Stimulated activated CD4-positive, alpha-beta T cell treated with anti-CD3 and anti-CD28 coated beads, Interleukin-4, amount 100 ng/mL, for 1 hour (primary cell): ENCODE results near the gene ABHD3.
A peak's percentile ranks its signal among the peaks of the same experiment; 100 is the strongest.
"Not testable (repeated sequence)": the region's sequence is repeated elsewhere in the genome, so short reads cannot be mapped to it uniquely, and the experiment has no call there.

Experiments used
- DNase-seq: peaks from one replicate; pipeline ENCODE4 v3.0.0-alpha.2; 2020

The ABHD3 gene, protein sequence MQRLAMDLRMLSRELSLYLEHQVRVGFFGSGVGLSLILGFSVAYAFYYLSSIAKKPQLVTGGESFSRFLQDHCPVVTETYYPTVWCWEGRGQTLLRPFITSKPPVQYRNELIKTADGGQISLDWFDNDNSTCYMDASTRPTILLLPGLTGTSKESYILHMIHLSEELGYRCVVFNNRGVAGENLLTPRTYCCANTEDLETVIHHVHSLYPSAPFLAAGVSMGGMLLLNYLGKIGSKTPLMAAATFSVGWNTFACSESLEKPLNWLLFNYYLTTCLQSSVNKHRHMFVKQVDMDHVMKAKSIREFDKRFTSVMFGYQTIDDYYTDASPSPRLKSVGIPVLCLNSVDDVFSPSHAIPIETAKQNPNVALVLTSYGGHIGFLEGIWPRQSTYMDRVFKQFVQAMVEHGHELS

DNA sequence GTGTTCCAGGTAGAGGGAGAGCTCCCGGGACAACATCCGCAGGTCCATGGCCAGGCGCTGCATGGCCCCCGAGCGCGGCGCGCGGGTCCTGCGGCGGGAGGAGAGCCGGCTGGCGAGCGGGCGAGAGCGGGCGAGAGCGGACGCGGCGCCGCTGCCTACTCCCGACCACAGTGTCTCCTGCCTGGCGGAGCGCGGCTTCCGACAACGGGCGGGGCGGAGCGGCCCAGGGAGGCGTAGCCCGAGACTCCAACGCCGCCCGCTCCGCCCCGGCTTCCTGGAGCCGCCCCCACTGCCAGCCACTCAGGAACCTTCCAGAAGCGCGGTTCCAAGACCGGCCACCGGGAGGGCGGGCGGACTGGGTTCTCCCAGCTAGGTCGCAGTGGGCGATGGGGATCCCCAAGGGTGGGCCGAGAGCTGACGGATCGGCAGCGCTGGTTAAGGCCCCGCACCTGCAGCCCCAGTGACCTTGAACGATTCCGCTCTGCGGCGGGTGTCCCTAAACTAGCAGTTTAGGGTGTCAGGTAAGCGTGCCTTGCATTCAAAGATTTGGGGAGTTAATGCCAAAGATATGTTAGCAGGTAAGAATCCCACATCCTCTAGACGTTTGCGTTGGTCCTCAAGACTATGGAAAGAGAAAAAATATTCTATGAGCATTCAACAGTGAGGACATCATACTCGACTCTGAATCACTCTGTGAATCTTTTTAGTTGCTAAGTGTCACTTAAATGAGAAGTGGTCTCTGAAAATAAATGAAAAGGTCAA, at the start of gene ABHD3:
Gene ABHD3 (minus strand): TSS at position 172 of the 762 bp plus-strand sequence. CDS start 109 bp downstream, at position 63.
- DNase-seq: peak; percentile 91

DNA sequence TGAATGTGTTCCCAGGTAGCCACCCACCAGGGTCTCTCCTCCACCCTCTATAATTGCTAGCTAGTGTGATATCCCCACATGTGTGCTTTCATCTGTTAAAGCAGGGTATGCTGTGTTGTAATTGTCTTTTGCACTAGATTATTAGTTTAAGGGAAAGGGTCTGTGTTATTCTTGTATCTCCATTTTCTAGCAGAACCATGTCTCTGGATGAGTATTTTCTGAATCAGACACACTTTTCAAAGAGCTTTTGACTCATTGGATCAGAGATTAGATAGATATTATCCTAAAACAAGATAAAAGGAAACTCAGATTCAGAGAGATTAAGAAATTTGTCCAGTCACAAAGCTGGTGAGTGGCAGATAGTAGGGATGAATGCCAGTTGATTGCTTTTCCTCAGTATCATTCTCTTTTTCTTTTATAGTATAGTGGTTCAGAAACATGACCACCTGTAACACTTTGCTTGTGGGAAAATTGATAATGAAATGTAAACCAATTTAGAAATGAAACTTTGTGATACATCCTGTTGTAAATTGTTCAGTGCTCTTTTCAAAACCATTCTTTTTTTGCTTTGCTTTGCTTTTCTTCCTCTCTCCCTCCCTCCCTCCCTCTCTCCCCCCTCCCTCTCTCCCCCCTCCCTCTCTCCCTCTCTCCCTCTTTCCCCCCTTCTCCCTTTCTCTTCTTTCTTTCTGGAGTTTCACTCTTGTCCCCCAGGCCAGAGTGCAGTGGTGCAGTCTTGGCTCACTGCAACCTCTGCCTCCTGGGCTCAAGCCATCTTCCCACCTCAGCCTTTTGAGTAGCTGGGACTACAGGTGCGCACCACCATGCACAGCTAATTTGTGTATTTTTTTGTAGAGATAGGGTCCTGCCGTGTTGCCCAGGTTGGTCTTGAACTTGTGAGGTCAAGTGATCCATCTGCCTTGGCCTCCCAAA, 43.5 kb upstream of the ABHD3 start:
- DNase-seq: no peak

DNA sequence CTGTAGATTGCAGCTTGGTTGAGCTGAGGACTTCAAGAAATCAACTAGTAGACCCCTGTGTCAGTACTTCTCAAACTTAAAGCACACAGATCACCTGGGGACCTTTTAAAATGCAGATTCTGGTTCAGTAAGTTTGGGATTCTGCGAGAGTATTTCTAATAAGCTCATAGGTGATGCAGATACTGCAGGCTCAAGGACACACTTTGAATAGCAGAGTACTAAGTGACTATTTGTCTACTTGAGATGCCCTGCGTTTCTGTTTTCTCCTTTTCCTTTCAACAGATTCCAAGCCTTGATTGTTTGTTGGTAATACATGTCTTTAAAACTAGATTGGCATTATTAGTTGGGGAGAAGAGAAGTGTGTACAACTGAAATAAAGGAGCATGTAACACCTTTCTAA, 42.7 kb upstream of the ABHD3 start:
- DNase-seq: no peak

DNA sequence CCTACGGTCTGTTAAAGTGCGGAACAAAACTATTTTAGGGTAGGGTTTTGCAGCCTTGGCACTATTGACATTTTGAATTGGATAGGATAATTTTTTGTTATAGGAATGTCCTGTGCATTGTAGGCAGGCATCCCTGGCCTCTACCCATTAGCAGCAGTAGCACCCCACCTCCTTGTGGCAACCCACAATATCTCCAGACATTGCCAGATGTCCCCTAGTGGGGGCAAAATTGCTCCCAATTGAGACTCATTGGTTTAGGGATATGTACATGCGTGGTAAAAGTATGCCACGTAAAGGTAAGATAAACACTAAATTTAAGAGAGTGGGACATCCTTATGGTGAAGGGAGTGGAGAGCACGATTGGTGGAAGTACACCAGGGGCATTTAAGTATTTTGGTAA, 40.7 kb upstream of the ABHD3 start:
- DNase-seq: no peak

DNA sequence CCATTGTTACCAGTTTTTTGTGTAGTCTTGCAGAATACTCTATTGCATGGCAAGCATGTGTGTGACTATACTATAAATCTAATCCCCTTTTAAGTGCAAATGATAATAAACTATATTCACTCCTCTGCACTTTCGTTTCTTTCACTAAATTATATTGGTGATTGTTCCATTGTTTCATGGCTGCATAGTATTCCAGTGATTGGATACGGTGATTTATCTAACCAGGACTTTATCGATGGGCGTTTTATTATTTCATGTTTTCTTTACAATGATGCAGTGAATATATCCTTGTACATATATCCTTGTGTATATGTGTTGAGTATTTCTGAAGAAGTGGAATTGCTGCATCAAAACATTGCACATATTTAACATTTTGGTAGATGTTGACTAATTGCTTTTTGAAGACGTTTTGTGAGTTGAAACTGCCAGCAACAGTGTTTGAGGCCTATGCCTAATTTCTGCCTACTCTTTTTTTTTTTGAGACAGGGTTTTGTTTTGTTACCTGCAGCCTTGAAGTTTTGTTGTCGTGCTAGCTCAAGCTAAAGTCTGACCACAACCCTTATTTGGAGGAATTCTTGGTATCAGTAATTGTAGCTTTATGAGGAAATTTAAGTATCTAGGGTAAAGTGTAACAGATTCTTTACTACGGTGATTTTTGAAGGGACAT, 38.7 kb upstream of the ABHD3 start:
- no peak for DNase-seq

DNA sequence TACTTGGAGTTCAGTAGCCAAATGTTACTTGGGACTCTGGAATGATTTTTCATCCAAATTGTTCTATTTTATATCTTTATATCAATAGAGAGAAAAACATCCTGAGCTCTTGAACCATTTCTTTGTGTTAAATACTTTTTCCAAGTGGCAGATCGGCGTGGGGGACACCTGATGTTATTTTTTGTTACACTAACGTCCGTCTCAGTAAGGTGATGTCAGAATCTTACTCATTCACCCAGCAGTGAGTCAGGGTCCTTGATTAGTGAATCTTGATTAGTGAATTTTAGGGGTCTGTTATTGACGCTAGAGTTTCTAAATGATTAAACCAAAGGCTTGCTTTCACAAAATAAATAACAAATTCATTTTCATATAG, 37.7 kb upstream of the ABHD3 start:
- DNase-seq: no peak

DNA sequence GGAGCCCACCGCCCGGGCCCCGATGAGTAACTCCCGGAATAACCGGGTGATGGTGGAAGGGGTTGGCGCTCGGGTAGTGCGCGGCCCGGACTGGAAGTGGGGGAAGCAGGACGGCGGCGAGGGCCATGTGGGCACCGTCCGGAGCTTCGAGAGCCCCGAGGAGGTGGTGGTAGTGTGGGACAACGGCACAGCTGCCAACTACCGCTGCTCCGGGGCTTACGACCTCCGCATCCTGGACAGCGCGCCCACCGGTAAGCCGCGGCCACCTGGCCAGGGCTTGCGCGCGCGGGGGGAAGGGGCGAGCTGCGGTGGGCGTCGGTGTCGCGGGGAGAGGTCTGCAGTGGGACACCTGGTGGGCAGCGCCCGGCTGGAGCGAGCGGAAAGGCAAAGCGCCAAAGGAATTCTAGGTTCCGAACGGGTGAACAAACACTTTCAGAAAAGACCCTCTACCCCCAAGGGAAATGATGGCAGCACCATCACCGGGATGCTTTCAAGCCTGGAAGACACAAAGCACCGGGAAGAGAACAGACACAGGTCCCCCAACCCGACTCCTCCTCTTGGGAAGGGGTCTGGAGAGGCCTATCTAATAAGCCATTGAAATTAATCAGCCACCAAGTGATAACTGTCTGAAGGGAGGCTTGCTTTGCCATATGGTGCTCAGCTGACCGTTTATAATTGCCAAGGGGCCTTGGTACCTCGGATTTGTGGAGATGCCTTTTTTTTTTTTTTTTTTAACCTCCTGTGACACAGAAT, 37.2 kb upstream of the ABHD3 start:
- DNase-seq: peak; percentile 38

DNA sequence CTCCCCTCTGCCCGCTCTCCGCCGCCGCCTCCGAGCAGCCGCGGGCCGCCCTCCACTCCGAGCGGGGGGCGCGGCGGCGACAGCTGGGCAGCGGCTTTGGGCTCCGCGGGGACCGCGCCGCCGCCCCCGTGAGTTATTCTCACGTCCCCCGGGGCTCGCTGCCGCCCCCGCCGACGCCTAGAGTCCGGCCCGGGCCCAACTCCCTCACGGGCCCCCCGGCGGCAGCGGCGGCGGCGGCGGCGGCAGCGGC, 36.7 kb upstream of the ABHD3 start:
- no peak for DNase-seq

DNA sequence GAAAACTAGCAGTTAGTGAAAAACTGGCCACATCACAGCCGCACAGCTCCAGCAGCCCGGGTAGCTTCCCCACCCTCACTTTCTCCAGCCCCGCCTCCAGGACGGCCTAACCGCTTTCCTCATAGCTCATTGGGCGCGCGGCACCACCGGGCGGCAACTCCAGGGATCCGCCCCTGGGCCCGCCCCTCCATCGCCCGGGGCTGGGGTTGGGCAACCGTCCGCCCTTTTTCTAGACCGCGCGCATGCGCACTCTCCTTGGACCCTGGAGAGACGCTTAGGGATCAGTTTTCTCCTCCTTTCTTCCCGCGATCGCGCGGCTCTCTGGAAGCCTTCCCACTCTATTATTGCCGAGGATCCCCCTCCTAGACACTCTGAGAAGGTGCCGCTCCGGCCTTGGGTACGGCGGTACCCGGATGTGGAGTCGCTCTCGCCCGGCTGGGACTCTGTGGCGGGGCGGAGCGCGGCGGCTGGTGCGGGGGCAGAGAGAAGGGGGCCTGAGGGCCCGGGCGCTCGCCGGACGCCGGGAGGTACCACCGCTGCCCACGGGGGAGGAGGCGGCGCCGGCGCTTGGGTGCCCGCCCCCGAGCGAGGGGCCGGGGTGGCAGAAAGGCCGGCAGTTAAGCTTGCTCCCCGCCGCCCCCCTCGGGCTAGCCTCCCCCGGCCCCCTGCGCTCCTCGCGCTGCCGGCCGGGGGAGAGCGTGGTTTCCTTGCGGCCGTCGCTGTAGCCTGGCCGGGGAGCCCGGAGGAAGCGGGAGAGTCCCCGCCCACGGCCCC, 36.2 kb upstream of the ABHD3 start, which contains the start of gene MIB1:
Gene MIB1 (plus strand): TSS at position 255 of the 774 bp plus-strand sequence. CDS start 792 bp downstream, outside the sequence.
- peak; percentile 99 for DNase-seq

DNA sequence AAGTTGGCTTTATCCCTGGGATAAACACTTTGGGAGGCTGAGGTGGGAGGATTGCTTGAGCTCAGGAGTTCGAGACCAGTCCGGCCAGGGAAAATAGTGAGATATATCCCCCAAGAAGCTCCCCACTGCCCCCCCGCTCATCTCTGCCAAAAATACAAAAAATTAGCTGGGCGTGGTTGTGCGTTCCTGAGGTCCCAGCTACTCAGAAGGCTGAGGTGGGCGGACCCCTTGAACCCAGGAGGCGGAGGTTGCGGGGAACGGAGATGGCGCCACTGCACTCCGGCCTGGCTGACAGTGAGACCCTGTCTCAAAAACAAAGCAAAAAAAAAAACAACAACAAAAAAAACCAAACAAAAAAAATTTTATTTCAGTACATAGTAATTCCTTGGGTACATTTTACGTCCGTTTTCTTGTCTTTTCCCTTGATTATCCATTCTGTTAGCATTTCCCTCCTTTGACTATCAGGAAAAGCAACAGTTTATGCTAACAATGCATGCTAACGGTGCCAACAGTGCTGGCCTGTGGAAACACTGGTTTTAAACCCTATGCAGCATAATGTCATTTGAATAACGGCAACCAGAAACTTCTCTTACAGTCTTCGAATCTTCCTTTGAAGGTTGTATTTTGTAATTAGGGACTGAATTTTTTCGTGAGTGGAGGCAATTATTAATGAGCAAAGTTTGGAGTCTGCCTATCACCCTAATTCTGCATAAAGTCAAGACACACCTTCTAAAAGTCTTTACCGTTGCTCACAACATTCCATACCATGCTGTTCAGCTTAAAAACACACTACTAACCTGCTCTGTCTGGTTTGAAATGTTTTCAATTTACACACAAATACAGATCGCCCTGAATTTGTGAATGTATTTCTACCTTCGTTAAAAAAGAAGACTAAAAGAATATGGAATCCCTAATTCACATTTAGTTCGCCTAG, 35.3 kb upstream of the ABHD3 start:
- no peak for DNase-seq

DNA sequence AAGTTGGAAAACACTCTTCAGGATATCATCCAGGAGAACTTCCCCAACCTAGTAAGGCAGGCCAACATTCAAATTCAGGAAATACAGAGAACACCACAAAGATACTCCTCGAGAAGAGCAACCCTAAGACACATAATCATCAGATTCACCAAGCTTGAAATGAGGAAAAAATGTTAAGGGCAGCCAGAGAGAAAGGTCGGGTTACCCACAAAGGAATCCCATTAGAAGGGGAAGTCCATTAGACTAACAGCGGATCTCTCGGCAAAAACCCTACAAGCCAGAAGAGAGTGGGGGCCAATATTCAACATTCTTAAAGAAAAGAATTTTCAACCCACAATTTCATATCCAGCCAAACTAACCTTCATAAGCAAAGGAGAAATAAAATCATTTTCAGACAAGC, 32.4 kb upstream of the ABHD3 start:
- DNase-seq: not testable (repeated sequence)

DNA sequence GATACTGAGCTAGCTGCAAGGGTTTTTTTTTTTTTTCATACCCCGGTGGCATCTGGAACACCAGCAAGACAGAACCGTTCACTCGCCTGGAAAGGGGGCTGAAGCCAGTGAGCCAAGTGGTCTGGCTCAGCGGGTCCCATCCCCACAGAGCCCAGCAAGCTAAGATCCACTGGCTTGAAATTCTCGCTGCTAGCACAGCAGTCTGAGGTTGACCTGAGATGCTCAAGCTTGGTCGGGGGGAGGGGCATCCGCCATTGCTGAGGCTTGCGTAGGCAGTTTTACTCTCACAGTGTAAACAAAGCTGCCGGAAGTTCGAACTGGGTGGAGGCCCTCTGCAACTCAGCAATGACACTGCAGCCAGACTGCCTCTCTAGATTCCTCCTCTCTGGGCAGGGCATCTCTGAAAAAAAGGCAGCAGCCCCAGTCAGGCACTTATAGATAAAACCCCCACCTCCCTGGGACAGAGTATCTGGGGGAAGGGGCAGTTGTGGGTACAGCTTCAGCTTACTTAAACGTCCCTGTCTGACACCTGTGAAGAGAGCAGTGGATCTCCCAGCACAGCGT, 31.0 kb upstream of the ABHD3 start:
- peak; percentile 44 for DNase-seq

DNA sequence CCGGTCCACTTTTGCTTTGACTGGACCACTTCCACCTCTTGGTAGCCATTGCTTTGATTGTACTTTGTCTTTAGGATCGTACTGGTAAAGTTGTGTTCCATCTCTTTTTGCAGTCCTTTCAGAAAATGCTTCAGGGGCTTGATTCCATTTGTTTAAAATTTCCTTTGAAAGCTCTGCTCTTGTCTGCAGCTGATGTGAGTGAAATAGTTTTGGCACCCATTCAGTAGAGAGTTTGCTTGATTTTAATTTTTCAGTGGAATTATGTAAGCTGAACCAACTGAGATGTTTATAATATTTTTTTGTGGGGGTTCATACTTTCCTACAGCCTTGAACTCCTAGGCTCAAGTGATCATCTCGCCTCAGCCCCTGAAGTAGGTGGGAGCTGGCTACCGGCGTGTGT, 28.4 kb upstream of the ABHD3 start:
- no peak for DNase-seq

DNA sequence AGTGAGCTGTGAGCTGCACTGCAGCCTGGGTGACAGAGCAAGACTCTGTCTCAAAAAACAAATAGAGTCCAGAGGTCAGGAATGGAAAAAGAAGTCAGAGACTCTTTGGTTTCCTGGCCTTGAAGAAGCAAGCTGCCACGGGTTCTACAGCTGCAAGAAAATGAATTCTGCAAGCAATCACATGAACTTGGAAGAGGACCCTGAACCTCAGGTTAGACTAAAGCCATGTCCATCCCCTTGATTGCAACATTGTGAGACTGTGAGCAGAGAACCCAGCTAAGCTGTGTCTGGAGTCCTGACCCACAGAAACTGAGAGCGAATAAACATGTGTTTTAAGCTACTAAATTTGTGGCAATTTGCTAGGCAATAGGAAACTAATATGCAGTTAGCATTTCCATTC, 23.1 kb upstream of the ABHD3 start:
- DNase-seq: no peak

DNA sequence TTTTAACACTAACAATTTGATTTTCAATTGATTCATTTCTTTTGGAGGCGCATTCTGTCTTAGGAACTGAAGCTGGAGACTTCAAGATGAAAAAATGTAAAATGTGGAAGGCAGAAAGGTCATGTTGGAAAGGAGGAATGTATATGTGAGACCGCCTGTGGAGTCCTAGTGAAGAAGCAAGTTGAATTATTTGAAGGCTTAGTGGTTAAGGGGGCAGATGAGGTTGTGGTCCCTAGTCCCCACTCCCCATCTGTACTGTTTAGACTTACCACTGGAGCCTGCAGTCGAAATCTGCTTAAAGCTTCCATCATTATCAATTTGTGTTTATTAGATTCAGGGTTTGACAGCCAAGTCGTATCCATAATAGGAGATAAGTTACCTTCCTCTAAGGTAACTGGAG, 20.6 kb upstream of the ABHD3 start:
- no peak for DNase-seq

DNA sequence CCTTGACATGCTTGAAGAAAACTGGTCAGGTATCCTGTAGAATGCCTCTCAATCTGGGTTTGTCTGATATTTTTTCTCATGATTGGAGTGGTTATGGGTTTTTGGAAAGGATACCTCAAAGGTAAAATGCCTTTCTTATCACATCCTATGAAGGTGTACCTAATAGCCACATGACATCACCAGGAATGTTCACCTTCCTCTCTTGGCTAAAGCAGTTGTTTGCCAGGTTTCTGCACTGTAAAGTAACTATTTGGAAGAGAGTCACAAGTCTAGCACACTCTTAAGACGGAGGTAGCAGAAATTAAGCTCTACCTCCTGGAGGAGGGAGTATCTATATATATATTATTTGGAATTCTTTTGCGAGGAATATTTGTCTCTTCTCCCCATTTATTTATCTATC, 18.1 kb upstream of the ABHD3 start:
- no peak for DNase-seq

DNA sequence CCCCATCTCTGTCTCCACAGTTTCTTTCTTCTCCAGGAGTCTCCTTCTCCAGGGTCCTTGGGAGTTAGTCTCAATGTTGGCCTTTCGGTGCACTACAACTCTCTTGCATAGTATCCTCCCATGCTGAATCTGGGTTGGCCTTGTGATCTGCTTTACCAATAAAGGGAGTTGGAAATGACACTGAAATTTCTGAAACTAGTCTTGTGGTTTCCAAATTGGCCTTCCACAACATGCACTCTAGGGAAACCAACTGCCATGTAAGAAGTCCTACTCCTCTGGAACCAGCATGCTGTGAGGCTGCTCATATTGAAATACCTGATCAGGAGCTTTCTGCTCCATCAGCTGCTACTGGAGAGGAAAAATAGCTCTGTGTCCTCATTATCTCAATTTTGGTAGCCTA, 9.9 kb upstream of the ABHD3 start:
- DNase-seq: no peak

DNA sequence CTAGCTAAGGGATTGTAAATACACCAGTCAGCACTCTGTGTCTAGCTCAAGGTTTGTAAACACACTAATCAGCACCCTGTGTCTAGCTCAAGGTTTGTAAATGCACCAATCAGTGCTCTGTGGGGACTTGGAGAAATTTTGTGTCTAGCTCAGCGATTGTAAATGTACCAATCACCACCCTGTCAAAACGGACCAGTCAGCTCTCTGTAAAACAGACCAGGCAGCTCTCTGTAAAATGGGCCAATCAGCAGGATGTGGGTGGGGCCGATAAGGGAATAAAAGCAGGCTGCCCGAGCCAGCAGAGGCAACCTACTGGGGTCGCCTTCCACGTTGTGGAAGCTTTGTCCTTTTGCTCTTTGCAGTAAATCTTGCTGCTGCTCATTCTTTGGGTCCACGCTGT, 2.6 kb upstream of the ABHD3 start:
- not testable (repeated sequence) for DNase-seq

DNA sequence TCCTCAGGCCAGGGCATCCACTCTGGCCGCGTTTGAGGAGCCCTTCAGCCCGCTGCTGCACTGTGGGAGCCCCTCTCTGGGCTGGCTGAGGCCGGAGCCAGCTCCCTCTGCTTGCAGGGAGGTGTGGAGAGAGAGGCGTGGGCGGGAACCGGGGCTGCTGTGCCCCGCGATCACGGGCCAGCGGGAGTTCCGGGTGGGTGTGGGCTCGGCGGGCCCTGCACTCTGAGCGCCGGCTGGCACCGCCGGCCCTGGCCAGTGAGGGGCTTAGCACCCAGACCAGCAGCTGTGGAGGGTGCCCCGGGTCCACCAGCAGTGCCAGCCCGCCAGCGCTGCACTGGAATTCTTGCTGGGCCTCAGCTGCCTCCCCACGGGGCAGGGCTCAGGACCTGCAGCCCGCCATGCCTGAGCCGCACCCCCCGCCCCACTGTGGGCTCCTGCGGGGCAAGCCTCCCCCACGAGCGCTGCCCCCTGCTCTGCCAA, 1.9 kb upstream of the ABHD3 start:
- DNase-seq: no peak
